Sigmoid colon (tissue), 4 donors: ENCODE results near the gene FRRS1.

Source experiments
- EP300 ChIP-seq, 4 donors: sonication (generic); formaldehyde crosslinking; IDR thresholded peaks; one replicate each; pipeline ENCODE4 v1.6.1; 2017; ENCODE audit warnings: antibody characterized with exemption in 4 of 4
- POLR2A ChIP-seq, 2 donors: fragments of 450-650 bp; IDR thresholded peaks; one replicate each; pipeline ENCODE4 v1.6.1; 2016; ENCODE audit warnings: antibody characterized with exemption in 2 of 2, mild to moderate bottlenecking in 2 of 2, moderate library complexity in 2 of 2
- TF ChIP-seq, protein P1 (sequence below), 4 experiments: fragments of 450-650 bp in 3 of 4; fragments of 200-600 bp in 1 of 4; IDR thresholded peaks; one replicate each; pipeline ENCODE4 v1.5.1; 2016 to 2019; ENCODE audit warnings: antibody characterized with exemption in 4 of 4, mild to moderate bottlenecking in 3 of 4, moderate library complexity in 2 of 4

DNA sequence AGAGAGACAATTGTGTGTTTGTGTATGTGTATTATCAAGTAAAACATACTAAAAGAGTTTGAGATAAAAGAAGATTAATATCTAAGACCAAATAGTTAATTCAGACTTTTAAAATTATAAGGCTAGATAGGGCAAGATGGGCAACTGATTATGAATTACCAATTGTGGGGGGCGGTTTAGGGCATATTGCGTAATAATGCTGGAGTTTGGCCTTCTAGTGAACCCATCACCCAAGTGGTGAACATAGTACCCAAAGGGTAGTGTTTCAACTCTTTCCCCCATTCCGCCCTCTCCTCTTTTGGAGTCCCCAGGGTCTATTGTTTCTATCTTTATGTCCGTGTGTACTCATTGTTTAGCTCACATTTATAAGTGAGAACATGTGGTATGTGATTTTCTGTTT is 55.4 kb downstream of the FRRS1 start:
- TF ChIP-seq POLR2A (IDR thresholded peaks at IDR 0.05): no peak
- TF ChIP-seq EP300 (IDR thresholded peaks at IDR 0.05): no peak
- TF ChIP-seq, protein P1, sequence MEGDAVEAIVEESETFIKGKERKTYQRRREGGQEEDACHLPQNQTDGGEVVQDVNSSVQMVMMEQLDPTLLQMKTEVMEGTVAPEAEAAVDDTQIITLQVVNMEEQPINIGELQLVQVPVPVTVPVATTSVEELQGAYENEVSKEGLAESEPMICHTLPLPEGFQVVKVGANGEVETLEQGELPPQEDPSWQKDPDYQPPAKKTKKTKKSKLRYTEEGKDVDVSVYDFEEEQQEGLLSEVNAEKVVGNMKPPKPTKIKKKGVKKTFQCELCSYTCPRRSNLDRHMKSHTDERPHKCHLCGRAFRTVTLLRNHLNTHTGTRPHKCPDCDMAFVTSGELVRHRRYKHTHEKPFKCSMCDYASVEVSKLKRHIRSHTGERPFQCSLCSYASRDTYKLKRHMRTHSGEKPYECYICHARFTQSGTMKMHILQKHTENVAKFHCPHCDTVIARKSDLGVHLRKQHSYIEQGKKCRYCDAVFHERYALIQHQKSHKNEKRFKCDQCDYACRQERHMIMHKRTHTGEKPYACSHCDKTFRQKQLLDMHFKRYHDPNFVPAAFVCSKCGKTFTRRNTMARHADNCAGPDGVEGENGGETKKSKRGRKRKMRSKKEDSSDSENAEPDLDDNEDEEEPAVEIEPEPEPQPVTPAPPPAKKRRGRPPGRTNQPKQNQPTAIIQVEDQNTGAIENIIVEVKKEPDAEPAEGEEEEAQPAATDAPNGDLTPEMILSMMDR (IDR thresholded peaks at IDR 0.05): no peak
